ENCODE results near the gene PTPN7. TPM values are rescaled to one million over a fixed set of nuclear protein-coding genes. Genes with fewer than 3 reads are reported as not detected.

Gene PTPN7
- total and polyA plus RNA-seq, 2 of the 13 experiments (the other 11 are each of a cell fraction or from before 2014, with no cell fraction given), result not detected

- TF ChIP-seq ZBTB7A (CRISPR knock-in tag; IDR thresholded peaks at IDR 0.05) (no peak), NRL (CRISPR knock-in tag; IDR thresholded peaks at IDR 0.05; ENCODE audit: borderline replicate concordance) (no peak), NKX3-1 (CRISPR knock-in tag; IDR thresholded peaks at IDR 0.05) (no peak), MED1 (CRISPR knock-in tag; IDR thresholded peaks at IDR 0.05) (no peak), KDM5A (IDR thresholded peaks at IDR 0.05; ENCODE audit: borderline replicate concordance, low read length) (no peak), ZNF18 (CRISPR knock-in tag; IDR thresholded peaks at IDR 0.05; ENCODE audit: insufficient replicate concordance) (peak; percentile 65)
- POLR2A ChIA-PET, result no interaction called here
- intact Hi-C loops (cut with micrococcal nuclease; ENCODE audit: unreplicated experiment) (no loop called here), in situ Hi-C loops (cut with HindIII; ENCODE audit: extremely low pct_ligation_motif_present, low pct_unique_long_range_greater_than_20kb) (no loop called here)
- Histone ChIP-seq H3K4me3 (replicated peaks in 1 of 3; ENCODE audit: insufficient read depth in 1 of 3, low read depth in 2 of 3, low read length in 3 of 3) (no peak overlapping the region), H3K27ac (ENCODE audit: extremely low read length, insufficient read depth, low read length) (no peak overlapping the region), H4K20me1 (ENCODE audit: insufficient read depth, low read length) (0 out of 2 replicates have a peak, but pooled peaks cover 3% of the 10 kb centered on the region), H3K9me3 (ENCODE audit: low read length) (no peaks in the 10 kb centered on the region), H3K27me3 (ENCODE audit: control insufficient read depth in 1 of 2, insufficient read depth in 2 of 2, low read length in 2 of 2) (peaks cover 10 to 36% of the 10 kb centered on the region in 2 experiments; a peak in 4 of 5 replicates), H2AFZ (ENCODE audit: low read length) (no peak overlapping the region), H3K9ac (ENCODE audit: insufficient read depth, low read depth, low read length) (no peak overlapping the region), H3K4me2 (ENCODE audit: low read depth, low read length) (no peak overlapping the region), H3K79me2 (ENCODE audit: insufficient read depth, low read length) (no peaks in the 10 kb centered on the region), H3K4me1 (ENCODE audit: insufficient read depth, low read length) (peaks cover 4% of the 10 kb centered on the region; the same call in 1 of the 2 replicates), H3K36me3 (replicated peaks in 1 of 2; ENCODE audit: control insufficient read depth in 1 of 2, insufficient read depth in 2 of 2, low read length in 2 of 2) (no peaks in the 10 kb centered on the region)
- BruUV-seq (replicated peaks), result no TSS peak
- WGBS (ENCODE audit: low lambda C conversion rate), result 23% methylated on average over 8 of the region's 8 CpGs
- ATAC-seq, result no peak
- DNase-seq (ENCODE audit: low spot score), result no peak
- CTCF ChIA-PET (ENCODE audit: low intra/inter-chr PET ratio, low total read pairs), result no interaction called here
- no peak for FAIRE-seq
These were observed 21.9 kb upstream of the PTPN7 start for GRCh38 chr1:202182040-202182877.
